PC-3 (cell line): ENCODE measurements around the gene SHTN1.

Source experiments
- CTCF ChIP-seq: fragments of 300-600 bp; sonication (generic); conservative IDR thresholded peaks from 2 replicates; pipeline ENCODE4 v1.5.1; 2017; ENCODE audit warnings: antibody characterized with exemption, low read depth, mild to moderate bottlenecking, low read length
- EZH2 ChIP-seq: fragments of 300-600 bp; sonication (generic); IDR thresholded peaks from one replicate; pipeline ENCODE4 v1.6.1; 2017; ENCODE audit warnings: antibody characterized with exemption, mild to moderate bottlenecking, low read length; ENCODE audit not compliant: unreplicated experiment

GRCh38 chr10:116960066-116960776, 44.8 kb downstream of the SHTN1 start:
- TF ChIP-seq CTCF (no peak), EZH2 (no peak)
